HG02588 (cell line): ENCODE results near the gene OVOL1.

Source experiments
- ATAC-seq: cut with Tn5 transposase; IDR thresholded peaks from one replicate; pipeline ENCODE4 v1.9.1; 2021; ENCODE audit warnings: mild to moderate bottlenecking, moderate library complexity; ENCODE audit not compliant: unreplicated experiment

OVOL1 gene

GRCh38 chr11:65777821-65778361 is 9.0 kb upstream of the OVOL1 start:
- no peak for ATAC-seq

DNA sequence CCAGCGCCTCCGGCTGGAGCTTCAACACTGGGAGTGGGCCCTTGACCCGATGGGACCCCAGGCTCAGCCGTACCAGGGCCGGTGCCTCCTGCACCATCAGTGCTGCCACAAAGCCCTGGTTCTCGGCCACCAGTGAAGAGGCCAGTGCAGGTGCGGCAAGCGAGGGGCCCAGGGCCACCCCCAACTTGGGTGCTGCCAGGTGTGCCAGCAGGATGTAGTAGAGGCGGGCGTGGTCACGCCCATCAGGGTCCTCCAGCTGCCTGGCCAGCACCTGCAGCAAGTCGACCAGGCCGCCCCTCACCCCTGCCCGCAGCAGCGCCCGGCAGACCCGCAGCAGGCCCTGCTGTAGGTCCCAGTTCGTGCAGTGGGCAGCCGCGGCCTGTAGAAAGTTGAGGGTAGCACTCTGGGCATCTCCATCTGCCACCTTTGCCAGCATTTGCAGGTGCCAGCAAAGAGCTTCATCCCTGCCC is 8.4 kb upstream of the OVOL1 start:
- ATAC-seq: no peak

DNA sequence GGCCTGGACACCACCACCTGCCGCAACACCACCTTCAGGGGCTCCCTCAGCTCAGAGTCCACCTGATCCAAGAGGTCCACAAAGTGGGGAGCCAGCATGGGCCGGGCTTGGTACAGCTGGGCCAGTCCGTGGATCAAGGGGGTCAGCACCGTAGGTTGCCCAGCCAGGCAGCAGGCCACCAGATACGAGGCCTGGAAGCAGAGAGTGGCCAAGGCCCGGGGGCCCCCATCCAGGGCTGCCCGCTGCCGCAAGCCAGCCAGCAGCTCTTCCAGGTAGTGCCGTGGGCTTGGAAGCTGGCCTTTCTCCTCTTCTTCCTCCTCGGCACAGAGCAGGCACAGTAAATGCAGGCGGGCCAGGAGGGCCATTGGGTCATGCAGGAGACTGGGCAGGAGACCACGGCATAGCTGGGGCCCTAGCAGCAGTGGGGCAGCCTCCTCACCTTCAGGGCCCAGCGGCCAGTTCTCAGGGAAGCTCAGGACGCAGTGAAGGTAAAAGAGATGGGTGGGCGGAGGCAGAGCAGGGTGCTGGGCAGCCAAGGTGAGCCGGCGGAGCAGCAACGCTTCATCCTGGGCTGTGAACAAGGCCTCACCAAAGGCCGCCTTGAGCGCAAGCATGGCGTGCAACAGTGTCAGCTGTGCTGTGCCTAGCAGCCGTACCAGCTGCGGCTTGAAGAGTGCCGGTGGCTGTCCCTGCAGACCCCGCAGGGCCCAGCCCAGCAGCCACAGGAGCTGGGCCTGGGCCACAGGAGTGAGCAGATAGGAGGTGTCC is 7.8 kb upstream of the OVOL1 start:
- ATAC-seq: no peak

- ATAC-seq: no peak
Observed at GRCh38 chr11:65779669-65779918, 7.3 kb upstream of the OVOL1 start.

- peak; percentile 7 for ATAC-seq
Observed at GRCh38 chr11:65779919-65780769, 6.7 kb upstream of the OVOL1 start.

- ATAC-seq: peak; percentile 56
Observed at GRCh38 chr11:65780770-65781151, 6.1 kb upstream of the OVOL1 start, which contains the start of gene AP5B1. AP5B1 (minus strand) TSS chr11:65780976; CDS start chr11:65780591, 385 bp downstream.

DNA sequence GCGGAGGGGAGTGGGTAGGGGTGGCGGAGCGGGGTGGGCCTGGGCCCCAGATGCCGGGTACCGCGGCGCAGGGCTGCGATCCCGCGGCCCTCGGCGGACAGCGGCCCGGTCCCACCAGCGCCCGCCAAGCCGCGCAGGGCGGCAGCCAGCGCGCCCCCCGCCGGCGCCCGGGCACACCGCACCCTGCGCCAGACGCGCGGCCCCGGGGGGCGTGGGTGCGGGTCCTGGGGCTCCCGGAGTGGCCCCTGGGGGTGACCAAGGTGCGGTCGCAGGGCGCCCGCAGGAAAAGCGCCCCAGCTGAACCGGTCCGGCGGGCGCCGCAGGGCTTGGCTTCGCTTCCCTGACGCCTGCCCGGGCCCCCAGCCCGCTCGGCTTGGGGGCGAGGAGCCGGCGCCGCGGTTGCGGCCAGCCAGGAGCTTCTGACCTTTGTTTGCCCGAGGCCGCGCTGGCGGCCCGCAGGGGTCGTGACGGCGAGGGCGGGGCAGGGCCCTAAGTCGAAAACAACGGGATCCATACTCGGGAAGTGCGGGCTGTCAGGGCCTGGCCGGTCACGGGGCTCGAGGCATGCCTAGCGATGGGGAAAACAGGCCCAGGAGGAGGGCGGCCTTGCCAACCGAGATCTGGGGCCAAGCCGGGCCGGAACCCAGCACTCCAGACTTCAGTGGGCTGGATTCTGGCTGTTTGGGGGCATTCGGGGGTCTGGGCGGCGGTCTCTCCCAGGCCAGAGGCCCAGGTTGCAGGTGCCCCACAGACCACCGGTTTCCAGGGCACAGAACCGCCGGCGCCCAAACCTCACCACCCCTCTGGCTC is 5.5 kb upstream of the OVOL1 start:
- ATAC-seq: peak; percentile 34

DNA sequence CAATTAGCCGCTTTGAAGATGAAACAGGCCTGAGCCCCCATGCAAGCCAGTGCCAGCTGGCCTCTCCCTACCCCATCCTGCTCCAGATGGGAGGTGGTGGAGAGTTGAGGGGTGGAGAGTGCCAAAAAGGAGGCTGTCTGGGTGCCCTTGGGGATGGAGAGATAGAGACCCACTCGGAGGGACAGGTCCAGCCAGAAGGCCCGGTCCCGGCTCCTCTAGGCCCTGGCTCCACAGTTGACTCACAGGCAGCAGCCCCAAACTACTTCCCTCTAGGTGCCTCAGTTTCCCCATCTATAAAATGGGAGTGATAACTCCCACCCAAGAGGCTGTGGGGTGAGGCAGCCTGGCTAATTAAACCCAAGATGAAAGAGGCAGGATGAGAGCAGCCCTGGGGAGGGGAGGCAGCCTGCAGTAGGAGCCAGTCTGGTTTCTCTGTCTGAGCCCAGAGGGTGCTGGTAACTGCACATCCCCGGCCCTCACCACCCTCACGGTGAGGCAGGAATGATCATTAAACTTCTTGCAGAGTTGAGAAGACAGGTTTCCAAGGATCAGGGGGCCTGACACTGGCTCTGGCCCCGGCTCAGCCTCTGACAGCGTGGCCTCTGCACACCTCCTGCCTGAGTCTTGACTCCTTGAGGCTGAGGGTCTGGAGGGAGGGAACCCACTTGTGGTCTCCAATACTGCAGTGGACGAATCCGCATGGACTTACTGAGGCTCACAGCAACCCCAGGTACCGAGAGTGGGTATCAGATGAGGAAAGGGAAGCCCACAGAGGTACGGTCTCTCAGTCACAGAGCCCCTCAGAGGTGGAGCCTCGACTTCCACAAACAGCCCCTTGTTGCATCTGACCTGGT is 4.7 kb upstream of the OVOL1 start:
- no peak for ATAC-seq

- ATAC-seq: no peak
Observed at GRCh38 chr11:65782816-65783228, 4.0 kb upstream of the OVOL1 start.

- ATAC-seq: no peak
Observed at GRCh38 chr11:65785319-65786007, 1.4 kb upstream of the OVOL1 start.

GRCh38 chr11:65786008-65786785 is 666 bp upstream of the OVOL1 start:
- ATAC-seq: no peak

- ATAC-seq: no peak
Observed at GRCh38 chr11:65787649-65788622, 1.1 kb downstream of the OVOL1 start.

DNA sequence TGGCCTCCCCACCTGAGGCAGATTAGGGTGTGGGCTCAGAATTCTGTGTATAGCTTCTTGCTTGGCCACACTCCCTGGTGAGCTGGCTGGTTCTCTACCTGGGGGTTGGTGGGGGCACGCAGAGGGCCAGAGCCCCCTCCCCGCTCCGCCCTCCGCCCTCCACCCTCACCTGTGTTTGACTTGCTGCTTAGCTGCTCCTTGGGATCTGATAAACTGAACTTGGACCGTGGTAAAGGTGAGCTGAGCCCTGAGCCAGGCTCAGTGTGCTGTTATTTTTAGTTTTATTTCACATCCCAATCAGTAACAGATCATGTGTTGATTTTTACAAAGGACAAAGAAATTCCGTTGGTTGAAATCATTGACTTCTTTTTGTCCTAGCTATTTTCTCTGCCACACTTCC is 2.0 kb downstream of the OVOL1 start:
- ATAC-seq: no peak

GRCh38 chr11:65789230-65790103 is 2.6 kb downstream of the OVOL1 start:
- no peak for ATAC-seq

DNA sequence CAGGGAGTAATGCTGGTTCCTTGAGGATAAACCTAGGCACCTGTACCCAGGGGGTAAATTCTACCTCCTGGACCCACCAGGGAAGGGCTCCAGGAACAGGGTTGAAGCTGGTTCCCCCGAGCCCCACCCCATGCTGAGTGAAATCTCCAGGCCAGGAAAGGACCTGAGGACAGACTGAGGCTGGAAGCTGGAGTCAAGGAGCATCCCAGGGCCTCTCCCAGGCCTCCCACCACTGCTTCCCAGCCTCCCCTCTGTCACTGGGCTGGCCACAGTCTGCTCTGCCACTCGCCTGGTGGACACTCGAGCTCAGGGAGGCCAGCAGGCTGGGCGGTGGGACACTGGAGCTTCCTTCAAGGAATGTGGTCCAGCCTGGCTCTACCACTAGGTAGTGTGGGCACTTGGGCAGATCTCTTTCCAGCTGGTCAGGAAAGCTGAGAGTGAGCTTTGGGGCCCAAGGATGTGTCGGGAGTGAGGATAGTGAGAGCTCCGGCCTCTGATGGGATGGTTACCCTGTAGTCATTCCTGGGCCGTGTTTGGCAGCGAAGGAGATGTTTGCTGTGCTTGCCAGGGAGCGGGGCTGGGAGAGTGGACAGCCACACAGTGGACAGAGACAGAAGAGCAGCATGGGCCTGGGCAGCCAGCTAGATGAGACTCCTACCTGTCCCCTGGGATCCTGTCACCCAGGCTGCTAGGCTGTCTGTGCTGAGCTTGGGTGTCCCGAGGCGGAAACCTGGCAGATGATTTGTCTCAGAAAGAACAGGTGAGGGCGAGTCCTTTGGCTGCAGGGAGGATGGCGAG is 3.4 kb downstream of the OVOL1 start:
- no peak for ATAC-seq
